GM19099 (cell line): ENCODE measurements around the gene CD151.

Source experiments
- POLR2A ChIP-seq: IDR thresholded peaks from 3 replicates; pipeline ENCODE4 v1.6.1; 2011; ENCODE audit warnings: low read depth; ENCODE audit not compliant: insufficient read length; ENCODE audit errors: extremely low read depth

CD151 gene

GRCh38 chr11:828506-829175 lies 4.1 kb upstream of the CD151 start:
- TF ChIP-seq POLR2A: no peak

GRCh38 chr11:829176-829846 lies 3.4 kb upstream of the CD151 start:
- no peak for TF ChIP-seq POLR2A

GRCh38 chr11:829847-830294 lies 2.9 kb upstream of the CD151 start:
- no peak for TF ChIP-seq POLR2A

- TF ChIP-seq POLR2A: no peak
Observed at GRCh38 chr11:830295-831117, 2.2 kb upstream of the CD151 start.

- no peak for TF ChIP-seq POLR2A
Observed at GRCh38 chr11:831118-831864, 1.5 kb upstream of the CD151 start.

GRCh38 chr11:831961-832528 lies 707 bp upstream of the CD151 start:
- no peak for TF ChIP-seq POLR2A

GRCh38 chr11:833114-833791 lies 501 bp downstream of the CD151 start:
- TF ChIP-seq POLR2A: no peak

- no peak for TF ChIP-seq POLR2A
Observed at GRCh38 chr11:833849-834311, 1.1 kb downstream of the CD151 start.

- TF ChIP-seq POLR2A: no peak
Observed at GRCh38 chr11:834371-835316, 1.9 kb downstream of the CD151 start.

GRCh38 chr11:836274-836673 lies 3.5 kb downstream of the CD151 start:
- no peak for TF ChIP-seq POLR2A

- no peak for TF ChIP-seq POLR2A
Observed at GRCh38 chr11:836700-837099, 3.9 kb downstream of the CD151 start.

- no peak for TF ChIP-seq POLR2A
Observed at GRCh38 chr11:837189-837989, 4.6 kb downstream of the CD151 start.
